ELF-1 (cell line): ENCODE results near the gene LAMP5.

Experiments
- DNase-seq: peaks from one replicate; pipeline ENCODE4 v3.0.0-alpha.2; 2016; ENCODE audit warnings: low read depth, low spot score

LAMP5 gene

GRCh38 chr20:9514461-9515213, at the start of gene LAMP5:
Gene LAMP5, plus strand, starts transcription at chr20:9514590. Its CDS starts 263 bp downstream, at chr20:9514853.
- DNase-seq = peak; percentile 75

GRCh38 chr20:9467995-9468394, 46.4 kb upstream of the LAMP5 start:
- peak; percentile 5 for DNase-seq

GRCh38 chr20:9474835-9475415, 39.5 kb upstream of the LAMP5 start:
- DNase-seq = no peak

DNA sequence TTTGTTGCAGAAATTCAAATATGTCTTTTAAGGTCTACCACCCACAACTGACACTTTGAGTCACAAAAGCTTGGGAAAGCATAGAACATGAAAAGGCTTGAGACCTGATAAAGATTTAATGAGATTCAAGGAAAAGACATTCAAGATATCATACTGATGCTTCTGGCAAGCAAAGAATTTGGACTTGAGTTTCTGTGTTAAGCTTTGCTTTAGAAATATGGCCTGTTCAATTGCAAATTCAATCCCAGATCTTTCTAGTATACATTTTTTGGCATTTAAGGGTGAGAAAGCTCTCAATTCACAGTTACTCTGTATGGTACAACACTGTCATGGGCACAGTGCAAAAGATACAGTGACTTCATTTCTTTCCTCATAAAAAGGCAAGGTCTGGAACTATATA, 38.9 kb upstream of the LAMP5 start:
- DNase-seq = no peak

DNA sequence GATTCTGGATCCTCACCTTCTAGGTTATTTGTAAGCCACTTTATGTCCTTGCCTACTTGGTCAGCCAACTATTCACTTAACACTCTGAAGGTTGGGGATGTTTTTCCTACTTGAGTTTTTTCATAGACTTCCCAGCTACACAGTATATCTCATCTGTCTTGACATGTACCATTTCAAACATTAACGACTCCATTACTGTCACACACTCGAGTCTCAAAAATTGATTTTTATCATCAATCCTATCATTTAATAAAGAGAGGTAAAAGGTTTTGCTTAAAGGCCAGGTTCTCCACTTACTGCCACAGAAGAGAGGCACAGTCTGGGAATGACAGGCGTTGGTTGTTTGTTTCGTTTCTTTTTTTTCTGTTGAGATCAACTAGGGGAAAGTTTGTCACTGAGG, 38.2 kb upstream of the LAMP5 start:
- DNase-seq = no peak

GRCh38 chr20:9476637-9477036, 37.8 kb upstream of the LAMP5 start:
- DNase-seq = no peak

DNA sequence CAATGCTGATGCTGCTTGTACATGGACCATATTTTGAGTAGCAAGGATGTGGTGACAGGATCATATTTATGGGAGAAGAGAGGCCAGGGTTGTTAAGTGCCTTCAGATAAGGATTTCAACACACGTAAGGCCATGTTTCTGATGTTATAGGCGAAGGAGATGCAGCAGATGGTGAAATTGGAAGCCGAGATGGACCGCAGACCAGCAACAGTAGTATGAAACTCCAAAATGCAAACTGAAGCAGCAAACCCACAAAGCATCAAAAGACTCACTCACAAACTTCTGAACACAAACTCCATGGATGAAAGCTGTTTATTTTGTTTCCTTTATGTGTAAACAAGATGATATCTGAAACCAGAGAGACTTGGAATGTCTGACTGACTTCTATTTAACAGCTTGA, 35.6 kb upstream of the LAMP5 start:
- no peak for DNase-seq

DNA sequence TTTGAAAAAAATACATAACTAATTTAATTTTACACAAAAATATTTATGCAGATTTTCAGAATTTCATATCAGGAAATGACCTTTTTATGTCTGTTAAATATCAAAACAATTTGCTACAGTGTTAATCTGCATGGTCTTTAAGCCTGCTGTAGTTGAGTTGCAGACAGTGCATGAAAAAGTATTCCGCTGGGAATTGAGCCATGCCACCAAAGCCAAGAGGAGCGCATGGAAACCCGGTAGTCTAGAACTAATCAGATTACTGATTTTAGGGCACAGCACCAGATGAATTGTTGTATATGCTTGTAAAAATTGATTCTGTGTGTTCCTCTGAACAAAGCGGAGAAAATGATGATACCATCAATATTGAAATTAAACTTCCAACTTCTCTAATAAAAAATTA, 34.3 kb upstream of the LAMP5 start:
- DNase-seq = no peak

- DNase-seq = no peak
Observed at GRCh38 chr20:9482180-9482579, 32.2 kb upstream of the LAMP5 start.

GRCh38 chr20:9483131-9483530, 31.3 kb upstream of the LAMP5 start:
- no peak for DNase-seq

- no peak for DNase-seq
Observed at GRCh38 chr20:9485614-9486340, 28.6 kb upstream of the LAMP5 start.

GRCh38 chr20:9487231-9487630, 27.2 kb upstream of the LAMP5 start:
- DNase-seq = no peak

- no peak for DNase-seq
Observed at GRCh38 chr20:9488063-9488462, 26.3 kb upstream of the LAMP5 start.

DNA sequence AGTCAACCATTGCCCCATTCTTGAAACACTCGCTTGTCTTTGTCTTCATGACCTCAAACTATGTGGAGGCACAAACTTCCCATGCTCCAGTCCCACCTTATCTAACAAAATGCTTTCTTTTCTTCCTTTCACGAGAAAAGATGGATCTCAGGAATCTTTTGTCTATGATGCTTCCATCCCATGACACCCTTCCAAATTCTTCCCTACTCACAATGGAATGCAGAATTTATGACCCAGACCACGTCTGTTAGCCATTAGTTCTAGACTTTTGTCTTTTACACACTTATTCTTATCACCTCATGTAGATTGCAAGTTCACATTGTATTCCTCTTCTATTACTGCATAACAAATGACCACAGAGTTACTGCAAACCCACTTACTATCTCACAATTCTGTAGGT, 24.2 kb upstream of the LAMP5 start:
- no peak for DNase-seq

DNA sequence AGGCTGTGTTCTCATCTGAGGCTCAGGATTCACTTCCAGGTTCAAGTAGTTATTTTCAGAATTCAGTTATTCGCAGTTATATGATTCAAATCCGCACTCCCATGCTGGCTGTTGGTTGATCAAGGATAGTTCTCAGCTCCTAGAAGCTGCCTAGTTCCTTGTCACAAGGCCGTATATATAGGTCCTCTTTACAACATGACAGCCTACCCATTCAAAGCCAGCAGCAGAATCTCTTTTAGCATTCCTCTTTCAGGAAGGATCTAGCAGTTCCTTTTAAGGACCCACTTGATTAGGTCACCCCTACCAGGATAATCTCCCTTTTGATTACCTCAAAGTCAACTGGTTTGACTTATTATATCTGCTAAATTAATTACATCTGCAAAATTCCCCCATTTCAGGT, 23.8 kb upstream of the LAMP5 start:
- DNase-seq = no peak

GRCh38 chr20:9491324-9491723, 23.1 kb upstream of the LAMP5 start:
- no peak for DNase-seq

DNA sequence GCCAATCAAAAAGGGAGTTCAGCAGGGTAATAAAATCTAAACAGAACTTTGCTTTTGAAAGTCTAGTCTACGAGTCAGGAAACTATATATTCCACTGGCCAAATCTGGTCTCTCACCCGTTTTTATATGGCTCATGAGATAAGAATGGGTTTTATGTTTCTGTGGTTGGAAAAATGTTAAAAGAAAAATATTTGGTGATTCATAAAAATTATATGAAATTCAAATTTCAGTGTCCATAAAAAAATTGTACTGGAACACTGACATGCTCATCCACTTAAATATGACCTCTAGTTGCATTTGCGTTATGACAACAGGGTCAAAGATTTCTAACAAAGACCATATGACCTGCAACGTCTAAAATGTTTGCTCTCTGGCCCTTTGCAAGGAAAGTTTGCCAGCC, 22.3 kb upstream of the LAMP5 start:
- DNase-seq = no peak

DNA sequence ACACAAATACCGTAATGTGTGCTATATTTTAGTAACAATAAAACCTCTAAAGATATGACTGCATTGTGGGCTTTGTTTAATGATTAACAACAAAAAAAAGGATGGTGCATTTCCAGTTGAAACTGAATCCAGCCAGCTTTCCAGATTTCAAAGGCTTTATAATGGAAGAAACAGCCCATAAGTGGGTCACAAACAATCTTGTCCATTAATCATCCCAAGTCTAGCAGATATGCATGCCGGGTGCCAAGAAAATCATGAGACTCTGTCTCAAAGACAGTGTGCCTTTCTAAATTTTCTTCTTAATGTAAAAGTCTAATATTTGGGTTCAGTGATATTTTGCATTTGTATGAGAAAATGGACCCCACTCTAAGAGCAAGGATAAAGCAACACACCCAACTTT, 20.6 kb upstream of the LAMP5 start:
- DNase-seq = no peak

DNA sequence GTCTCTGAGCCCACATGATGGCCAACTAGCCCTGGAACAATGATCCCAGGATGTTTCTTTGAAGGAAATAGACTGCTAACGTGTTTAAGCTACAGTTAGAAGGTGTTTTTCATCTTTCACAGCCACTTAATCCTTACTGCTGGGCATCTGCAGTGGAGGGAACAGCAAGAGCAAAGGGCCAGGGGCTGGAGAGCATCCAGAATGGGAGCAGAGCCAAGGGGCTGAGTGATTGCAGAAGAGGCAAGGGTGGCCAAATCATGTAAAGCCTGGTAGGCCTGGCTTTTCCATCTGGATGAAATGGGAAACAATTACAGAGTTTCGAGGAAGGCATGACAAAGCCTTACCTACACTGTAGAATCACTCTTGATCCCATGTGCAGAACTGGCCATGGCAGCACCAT, 18.7 kb upstream of the LAMP5 start:
- no peak for DNase-seq

DNA sequence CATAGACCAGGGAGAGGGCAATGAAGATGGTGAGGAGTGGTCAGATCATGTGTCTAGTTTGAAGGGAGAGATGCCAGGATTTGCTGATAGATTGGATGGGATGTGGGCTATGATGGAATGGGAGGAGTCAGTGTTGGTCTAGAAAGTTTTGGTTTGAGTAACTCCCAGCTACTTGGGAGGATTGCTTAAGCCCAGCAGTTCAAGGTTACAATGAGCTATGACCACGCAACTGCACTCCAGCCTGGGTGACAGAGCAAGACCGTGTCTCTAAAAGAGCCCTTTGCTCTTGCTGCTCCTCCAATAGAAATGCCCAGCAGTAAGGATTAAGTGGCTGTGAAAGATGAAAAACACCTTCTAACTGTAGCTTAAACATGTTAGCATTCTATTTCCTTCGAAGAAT, 18.2 kb upstream of the LAMP5 start:
- DNase-seq = no peak

GRCh38 chr20:9498322-9498721, 16.1 kb upstream of the LAMP5 start:
- DNase-seq = no peak

GRCh38 chr20:9499126-9499899, 15.1 kb upstream of the LAMP5 start:
- DNase-seq = no peak
